ENCODE data around the gene TIE1. TPM values are rescaled to one million over a fixed set of nuclear protein-coding genes. Genes with fewer than 3 reads are reported as not detected.

Gene TIE1
- total and polyA plus RNA-seq, 2 donors (not counting 3 experiments of a cell fraction or from before 2014, with no cell fraction given): 531 to 620 TPM

GRCh38 chr1:43306688-43307457, 6.1 kb downstream of the TIE1 start:
- no peak overlapping the region for H3K4me2 ChIP-seq (ENCODE audit: insufficient read depth, low read length)
- intact Hi-C loops (cut with micrococcal nuclease): no loop called here
- peaks cover 28% of the 10 kb centered on the region for H3K4me1 ChIP-seq (ENCODE audit: control insufficient read depth, extremely low read depth, insufficient read depth, low read length)
- no peak overlapping the region for H3K4me3 ChIP-seq (replicated peaks in 1 of 3; ENCODE audit: insufficient read depth in 1 of 3, low read depth in 1 of 3, low read length in 3 of 3)
- H3K27me3 ChIP-seq (ENCODE audit: control insufficient read depth in 2 of 2, insufficient read depth in 2 of 2, low read length in 2 of 2): no peaks in the 10 kb centered on the region
- no peaks in the 10 kb centered on the region for H3K9me1 ChIP-seq (replicated peaks; ENCODE audit: control insufficient read depth, extremely low read depth, insufficient read depth, low read length)
- H2AFZ ChIP-seq (ENCODE audit: low read depth, low read length): no peak overlapping the region
- H3K9me3 ChIP-seq (replicated peaks; ENCODE audit: control insufficient read depth, insufficient read depth, low read length): no peaks in the 10 kb centered on the region
- no peak overlapping the region for H3K9ac ChIP-seq (replicated peaks; ENCODE audit: extremely low read depth, insufficient read depth, low read length)
- H3K36me3 ChIP-seq (ENCODE audit: control insufficient read depth in 2 of 2, extremely low read depth in 1 of 2, insufficient read depth in 2 of 2, low read length in 2 of 2): peaks cover 37 to 68% of the 10 kb centered on the region in 2 experiments
- CTCF ChIA-PET: interaction anchor here (1.0 to 1.5 kb wide), 5 partner anchors 13 to 107 kb away, joined by 3 to 4 read pairs (median 4); no protein-coding TSS in a partner anchor
- DNase-seq (ENCODE audit: low read depth, low spot score) (no peak), FAIRE-seq (no peak)
- BruUV-seq (replicated peaks): no TSS peak
- H4K20me1 ChIP-seq (replicated peaks; ENCODE audit: control insufficient read depth, extremely low read depth, insufficient read depth, low read length): no peaks in the 10 kb centered on the region
- TF ChIP-seq MAX (IDR thresholded peaks at IDR 0.05; ENCODE audit: insufficient read depth, insufficient read length) (no peak), POLR2A (IDR thresholded peaks at IDR 0.05; ENCODE audit: low read depth, low read length) (no peak), EZH2 (IDR thresholded peaks at IDR 0.05; ENCODE audit: borderline replicate concordance, low read depth, low read length, severe bottlenecking) (no peak), JUN (IDR thresholded peaks at IDR 0.05; ENCODE audit: borderline replicate concordance, insufficient read depth, insufficient read length, low read depth) (no peak), GATA2 (IDR thresholded peaks at IDR 0.05; ENCODE audit: insufficient read depth, insufficient read length, low read depth, low read length) (no peak), CTCF (IDR thresholded peaks at IDR 0.05; ENCODE audit: extremely low read depth in 1 of 2, insufficient read depth in 1 of 2, low read depth in 1 of 2, low read length in 2 of 2) (no peak), FOS (IDR thresholded peaks at IDR 0.05; ENCODE audit: borderline replicate concordance, insufficient read depth, low read length) (no peak), POLR2AphosphoS5 (IDR thresholded peaks at IDR 0.05; ENCODE audit: insufficient read depth, low read depth, low read length) (no peak), MYC (IDR thresholded peaks at IDR 0.05; ENCODE audit: low read depth, low read length) (no peak)
- H3K27ac ChIP-seq (ENCODE audit: insufficient read depth, low read depth, low read length): no peak overlapping the region
- POLR2A ChIA-PET: no interaction called here
- dilution Hi-C loops (cut with MboI; ENCODE audit: extremely low pct_ligation_motif_present, low sequenced_read_pairs): no loop called here
- H3K79me2 ChIP-seq (ENCODE audit: control insufficient read depth, insufficient read depth, low read length): peaks cover 66% of the 10 kb centered on the region
